HK-2 (cell line): Measurements from ENCODE around the gene RASSF6.
A peak's percentile ranks its signal among the peaks of the same experiment; 100 is the strongest.
"Not testable (repeated sequence)": the region's sequence is repeated elsewhere in the genome, so short reads cannot be mapped to it uniquely, and the experiment has no call there.

Experiments
- DNase-seq: peaks from one replicate; pipeline ENCODE4 v3.0.0-alpha.2; 2018; ENCODE audit not compliant: unreplicated experiment

The RASSF6 gene

GRCh38 chr4:73576381-73576780, 43.9 kb downstream of the RASSF6 start:
- no peak for DNase-seq

DNA sequence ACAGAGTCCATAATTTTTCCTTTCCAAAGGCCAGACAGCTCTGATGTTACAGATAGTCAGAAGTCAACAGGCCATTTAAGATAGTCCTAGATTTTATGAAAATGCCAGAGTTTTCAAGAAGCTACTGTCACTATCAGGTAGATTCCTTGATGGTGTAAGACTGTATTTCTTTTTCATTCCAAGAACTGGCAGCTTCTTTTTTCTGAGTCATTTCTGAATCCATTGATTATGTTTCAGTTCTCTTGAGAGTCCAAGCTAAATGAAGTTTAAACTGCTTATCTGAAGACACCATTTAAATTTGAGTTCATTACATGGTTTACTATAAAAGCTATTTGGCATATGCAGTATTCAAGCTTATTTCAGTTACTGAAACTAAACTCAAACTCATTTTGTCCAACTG, 44.6 kb downstream of the RASSF6 start:
- no peak for DNase-seq

- DNase-seq = peak; percentile 63
Measured at GRCh38 chr4:73573794-73574528, 46.3 kb downstream of the RASSF6 start.

DNA sequence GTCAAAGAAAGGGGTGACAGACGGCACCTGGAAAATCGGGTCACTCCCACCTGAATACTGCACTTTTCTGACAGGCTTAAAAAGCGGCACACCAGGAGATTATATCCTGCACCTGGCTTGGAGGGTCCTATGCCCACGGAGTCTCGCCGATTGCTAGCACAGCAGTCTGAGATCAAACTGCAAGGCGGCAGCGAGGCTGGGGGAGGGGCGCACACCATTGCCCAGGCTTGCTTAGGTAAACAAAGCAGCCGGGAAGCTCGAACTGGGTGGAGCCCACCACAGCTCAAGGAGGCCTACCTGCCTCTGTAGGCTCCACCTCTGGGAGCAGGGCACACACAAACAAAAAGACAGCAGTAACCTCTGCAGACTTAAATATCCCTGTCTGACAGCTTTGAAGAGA, 69.4 kb downstream of the RASSF6 start:
- DNase-seq = not testable (repeated sequence)

DNA sequence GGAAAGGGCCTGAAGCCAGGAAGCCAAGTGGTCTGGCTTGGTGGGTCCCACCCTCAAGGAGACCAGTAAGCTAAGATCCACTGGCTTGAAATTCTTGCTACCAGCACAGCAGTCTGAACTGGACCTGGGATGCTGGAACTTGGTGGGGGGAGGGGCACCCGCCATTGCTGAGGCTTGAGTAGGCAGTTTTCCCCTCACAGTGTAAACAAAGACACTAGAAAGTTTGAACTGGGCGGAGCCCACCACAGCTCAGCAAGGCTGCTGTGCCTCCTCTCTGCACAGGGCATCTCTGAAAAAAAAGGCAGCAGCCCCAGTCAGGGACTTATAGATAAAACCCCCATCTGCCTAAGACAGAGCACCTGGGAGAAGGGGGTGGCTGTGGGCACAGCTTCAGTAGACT, 75.6 kb downstream of the RASSF6 start:
- no peak for DNase-seq

DNA sequence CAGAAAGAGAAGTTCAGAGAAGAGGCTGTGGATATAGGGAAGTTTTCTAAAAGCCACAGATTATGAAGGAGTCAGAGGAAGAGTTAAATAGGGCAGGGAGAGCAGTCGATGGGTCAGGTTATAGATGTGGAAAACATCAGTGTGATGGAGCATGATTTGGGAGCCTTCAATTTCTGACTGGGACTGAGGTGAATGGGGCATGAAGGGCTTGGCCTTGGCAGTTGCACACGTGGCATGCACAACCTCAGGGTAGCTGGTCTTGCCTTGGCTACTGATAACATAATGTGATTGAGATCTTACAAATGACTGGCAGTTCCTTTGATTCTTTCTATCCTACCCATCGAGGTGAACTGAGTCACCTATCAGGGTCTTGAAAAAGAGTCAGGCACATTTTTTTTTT, 79.0 kb downstream of the RASSF6 start:
- no peak for DNase-seq

DNA sequence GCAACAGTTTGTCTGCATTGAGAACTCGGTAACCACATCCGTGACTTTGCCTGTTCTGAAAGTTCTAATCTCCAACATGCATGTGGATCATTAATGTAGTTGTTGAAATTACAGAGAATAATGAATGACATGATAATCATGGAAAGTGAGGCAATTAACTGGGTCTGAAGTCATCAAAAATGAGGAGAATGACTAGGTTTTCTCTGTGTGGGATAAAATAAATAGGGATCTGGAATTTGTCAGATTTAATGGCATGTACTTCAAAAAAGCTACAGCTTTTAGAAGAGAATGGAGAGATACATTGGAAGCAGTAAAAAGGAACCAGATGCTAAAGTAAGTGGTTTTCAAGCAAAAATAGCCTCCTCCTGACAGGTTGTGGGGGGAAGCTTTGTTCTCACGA, 79.4 kb downstream of the RASSF6 start:
- no peak for DNase-seq

GRCh38 chr4:73539386-73539785, 80.8 kb downstream of the RASSF6 start:
- DNase-seq = no peak

DNA sequence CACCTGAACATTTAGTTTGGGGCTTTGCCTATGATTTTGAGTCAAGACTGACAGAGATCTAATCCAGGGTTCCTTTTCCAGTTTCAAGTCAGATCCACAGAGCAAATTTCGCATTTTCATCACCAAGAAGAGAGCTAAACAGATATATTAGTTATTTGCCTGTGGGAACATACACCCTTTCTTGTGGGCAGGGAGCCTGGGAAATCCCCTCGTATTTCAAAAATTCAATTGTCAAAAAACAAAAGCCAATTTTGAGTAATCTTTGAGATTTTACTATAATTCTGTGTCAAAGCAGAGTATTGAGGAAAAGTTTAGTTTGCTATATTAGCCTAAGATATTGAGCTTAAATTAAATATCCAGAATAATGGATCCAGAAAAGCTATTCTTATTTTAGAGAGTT, 82.1 kb downstream of the RASSF6 start:
- no peak for DNase-seq

DNA sequence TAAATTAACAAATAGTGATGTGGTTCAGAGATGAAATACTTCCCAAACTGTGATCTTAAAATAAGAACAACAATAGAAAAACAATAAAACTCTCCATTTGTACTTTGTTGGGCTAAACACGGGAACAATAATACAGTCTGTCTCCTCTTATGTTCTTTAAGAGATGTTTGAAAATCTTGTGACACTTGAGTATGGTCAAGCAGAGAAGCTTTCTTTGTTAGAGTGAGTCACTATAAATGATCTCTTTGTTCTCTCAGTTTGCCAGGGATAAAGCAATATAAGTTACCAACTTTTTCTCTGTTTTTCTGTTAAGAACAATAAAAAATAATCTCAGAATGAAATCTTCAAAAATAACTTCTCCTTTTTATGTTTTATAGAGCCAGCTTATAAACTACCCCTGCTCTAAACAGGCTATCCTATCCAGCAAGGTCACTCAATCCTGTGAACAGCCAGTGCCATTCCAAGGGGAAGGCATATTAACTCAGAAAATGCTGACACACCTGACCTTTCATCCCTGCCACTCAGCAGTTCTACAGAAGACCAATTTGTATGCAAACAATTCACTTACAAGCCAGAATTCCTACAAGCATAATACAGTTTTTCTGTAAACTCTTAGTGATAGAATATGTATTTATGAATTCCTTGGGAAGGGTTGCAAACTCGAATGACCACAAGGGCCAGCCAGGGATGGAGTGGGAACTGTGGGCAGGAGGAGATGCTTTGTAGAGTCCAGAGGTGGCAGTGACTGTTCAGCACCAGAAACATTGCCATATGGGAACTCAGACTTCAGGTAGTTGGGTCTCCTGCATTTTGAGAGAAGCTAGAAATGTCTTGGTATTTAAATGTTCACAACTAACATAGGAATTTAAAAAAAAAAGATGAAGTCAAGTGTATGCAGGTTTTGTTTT, 86.5 kb downstream of the RASSF6 start:
- DNase-seq = no peak

GRCh38 chr4:73528171-73528570, 92.1 kb downstream of the RASSF6 start:
- no peak for DNase-seq

- DNase-seq = no peak
Measured at GRCh38 chr4:73527196-73527595, 93.0 kb downstream of the RASSF6 start.

GRCh38 chr4:73525611-73526010, 94.6 kb downstream of the RASSF6 start:
- DNase-seq = no peak

GRCh38 chr4:73523126-73523525, 97.1 kb downstream of the RASSF6 start:
- DNase-seq = no peak
